HG02885 (cell line): ENCODE data around the gene ZDHHC17.
A peak's percentile ranks its signal among the peaks of the same experiment; 100 is the strongest.

Source experiments
- ATAC-seq: cut with Tn5 transposase; IDR thresholded peaks from one replicate; pipeline ENCODE4 v1.9.1; 2021; ENCODE audit warnings: mild to moderate bottlenecking; ENCODE audit not compliant: unreplicated experiment, poor library complexity

ZDHHC17 gene

DNA sequence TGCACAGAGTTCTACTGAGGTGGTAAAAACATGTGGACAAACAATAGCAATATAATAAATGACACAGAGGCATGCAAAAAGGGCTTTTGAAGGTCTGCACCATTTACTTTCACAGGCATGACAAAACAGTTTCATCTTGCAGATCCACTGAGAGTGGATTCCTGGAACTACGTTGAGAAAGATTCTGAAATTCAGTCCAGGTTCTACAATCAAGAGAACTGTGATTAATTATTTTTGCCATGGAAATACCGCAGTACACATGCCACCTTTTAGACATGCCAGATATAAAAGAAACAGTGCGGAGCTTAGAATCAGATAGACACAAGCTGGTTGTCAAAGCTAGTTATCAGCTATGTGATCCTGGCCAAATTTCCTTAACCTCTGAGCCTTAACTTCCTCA is 110.1 kb downstream of the ZDHHC17 start:
- ATAC-seq = no peak

DNA sequence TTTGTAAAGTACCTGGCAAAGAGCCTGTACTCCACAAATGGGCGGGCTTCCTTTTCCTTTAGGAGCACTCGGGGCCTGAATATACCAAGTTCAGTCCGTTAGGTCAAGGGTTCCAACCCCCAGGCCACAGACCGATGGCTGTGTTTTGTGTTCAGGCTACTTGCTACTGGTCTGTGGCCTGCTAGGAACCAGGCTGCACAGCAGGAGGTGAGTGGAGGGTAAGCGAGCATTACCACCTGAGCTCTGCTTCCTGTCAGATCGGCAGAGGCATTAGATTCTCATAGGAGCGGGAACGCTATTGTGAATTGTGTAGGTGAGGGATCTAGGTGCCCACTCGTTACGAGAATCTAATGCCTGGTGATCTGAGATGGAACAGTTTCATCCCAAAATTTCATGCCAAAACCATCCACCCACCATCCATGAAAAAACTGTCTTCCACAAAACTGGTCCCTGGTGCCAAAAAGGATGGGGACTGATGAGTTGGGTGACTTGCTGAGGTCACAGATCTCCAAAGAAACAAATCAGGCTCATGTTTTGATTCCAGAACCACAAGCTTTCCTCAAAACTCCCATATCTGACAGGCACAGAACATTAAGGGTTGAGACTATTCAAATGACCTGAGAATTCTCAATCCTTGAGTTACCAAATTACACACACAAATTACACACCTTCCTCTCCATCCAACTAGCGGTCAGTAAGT is 110.7 kb downstream of the ZDHHC17 start:
- no peak for ATAC-seq

DNA sequence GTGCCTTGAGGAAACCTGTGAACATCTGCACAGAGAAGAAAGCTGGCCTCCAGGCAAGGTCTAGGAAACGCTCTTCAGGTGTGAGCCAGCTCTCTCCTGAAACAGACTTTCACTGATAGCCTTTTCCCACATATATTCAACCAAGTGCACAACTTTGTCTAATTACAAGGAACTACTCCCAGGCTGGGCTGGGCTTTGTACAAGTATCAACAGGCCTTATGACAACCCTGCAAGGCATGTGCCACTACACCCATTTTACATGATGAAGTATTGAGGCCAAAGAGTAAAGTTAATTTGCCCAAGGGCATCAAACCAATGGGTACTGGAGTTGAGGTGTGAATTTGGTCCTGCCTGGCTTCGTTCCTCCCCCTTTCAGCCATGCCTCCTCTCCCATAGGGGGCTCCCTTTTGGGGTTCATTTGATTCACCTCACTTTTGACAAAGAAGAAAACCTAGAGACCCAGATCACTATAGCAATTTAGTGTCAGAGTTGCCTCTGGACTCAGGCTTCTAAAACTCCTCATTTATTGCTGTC is 112.8 kb downstream of the ZDHHC17 start:
- no peak for ATAC-seq

DNA sequence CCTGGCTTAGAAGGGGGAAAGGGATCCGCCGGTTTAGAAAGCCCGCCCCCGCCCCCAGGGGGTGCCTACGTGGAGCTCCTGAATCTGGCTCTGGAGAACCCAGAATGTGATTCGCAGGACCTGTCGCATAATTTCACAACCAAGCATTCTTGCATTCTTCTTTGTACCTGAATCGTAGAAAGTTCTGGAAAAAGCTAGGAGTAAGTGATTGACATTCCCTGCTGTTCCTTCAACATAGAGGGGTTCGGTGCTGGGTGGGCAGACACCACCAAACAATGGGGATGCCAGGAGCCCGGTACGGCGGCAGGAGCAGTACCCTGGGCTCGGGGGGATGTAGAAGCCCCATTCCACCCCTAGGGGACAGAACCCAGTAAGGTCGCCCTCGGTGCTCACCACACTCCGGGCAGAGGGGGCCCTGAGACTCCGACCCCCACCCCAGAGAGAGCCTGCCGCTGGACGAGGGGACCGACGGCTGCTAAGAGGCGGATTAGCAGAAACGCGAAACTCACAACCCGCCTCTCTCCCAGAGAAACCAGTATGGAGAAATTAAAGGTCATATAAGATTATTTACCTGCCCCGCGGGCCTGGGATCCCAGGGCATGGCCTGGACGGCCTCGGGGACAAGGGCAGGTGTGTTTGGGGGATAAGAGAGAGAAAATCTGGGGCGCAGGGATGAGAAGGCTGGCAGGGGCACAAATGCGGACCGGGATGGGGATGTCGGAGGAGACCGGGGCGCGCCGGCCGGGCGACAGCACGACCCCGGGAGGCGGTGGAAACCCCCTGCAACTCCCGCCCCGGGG is 114.4 kb downstream of the ZDHHC17 start:
- ATAC-seq = peak; percentile 22

DNA sequence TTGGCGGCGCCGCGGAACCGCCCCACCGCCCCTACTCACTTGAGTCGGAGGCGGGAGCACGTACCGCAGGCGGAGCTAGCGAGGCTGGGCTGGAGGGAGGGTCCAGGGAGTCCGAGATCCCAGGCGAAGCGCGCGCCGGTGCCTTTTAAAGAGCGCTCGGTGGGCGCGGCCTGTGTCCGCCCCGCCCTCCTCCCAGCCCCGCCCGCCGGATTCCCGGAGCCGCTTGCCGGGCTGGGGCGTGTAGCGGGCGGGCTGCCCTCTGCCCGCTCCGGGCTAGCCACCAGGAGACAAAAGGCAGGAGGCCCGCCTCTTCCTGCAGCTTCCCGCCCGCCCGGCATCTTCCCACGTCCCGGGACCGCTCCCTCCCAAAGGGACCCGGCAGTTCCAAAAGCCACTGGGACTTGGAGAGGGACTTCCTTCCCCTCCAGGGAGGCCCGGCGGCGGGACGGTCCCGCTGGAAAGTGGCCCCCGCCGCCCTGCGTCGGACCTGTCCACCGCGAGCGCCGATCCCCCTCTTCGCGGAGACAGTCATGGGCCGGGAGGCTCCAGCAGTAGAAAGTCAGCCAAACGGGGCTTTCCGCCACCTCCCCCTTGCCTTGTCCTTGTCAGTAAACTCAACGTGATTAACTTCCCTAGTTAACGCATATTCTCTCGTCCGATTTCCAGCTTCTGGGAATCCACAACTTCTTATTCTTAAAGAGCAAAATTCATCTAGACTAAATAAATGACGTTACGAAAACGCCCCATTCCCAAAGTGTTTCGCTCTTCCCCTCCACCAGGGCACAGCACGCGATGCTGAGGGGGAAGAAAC is 115.2 kb downstream of the ZDHHC17 start, which contains the start of gene CSRP2:
Gene CSRP2, minus strand, starts transcription at position 121 of the 811 bp plus-strand sequence. CDS start 12,759 bp downstream, outside the sequence.
- peak; percentile 92 for ATAC-seq

DNA sequence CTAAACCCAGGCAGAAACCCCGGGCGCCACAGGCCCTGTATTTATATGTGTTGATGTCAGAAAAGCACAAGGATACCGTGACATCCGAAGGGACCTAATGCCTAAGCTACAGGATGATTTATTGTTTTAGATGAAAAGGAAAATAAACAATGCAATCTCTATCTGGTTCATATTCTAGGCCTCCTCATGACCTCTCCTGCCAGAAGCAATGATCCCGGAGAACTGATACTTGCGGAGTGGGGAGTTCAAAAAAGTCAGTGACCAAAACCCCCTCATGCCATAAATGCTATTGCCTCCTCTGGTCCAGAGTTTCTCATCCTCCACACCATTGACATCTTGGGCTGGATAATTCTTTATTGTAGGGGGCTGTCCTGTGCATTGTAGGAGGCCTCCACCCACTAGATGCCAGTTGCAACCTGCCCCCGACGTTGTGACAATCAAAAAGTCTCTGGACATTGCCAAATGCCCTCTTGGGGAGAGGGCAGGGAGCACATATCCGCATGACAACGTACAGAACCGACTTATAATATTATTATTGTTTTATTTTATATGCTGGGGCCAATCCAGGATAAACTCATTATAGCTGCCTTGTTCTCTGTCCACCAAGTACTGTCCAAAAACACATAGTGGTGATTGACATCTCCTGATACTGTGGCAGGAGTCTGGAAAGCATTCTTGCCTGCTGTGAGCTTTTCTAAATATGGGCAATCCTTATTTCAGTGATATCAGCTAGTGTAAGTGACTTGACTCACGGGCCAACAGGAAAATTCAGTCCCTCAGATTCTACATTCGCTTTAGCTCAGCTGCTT is 116.0 kb downstream of the ZDHHC17 start:
- no peak for ATAC-seq

DNA sequence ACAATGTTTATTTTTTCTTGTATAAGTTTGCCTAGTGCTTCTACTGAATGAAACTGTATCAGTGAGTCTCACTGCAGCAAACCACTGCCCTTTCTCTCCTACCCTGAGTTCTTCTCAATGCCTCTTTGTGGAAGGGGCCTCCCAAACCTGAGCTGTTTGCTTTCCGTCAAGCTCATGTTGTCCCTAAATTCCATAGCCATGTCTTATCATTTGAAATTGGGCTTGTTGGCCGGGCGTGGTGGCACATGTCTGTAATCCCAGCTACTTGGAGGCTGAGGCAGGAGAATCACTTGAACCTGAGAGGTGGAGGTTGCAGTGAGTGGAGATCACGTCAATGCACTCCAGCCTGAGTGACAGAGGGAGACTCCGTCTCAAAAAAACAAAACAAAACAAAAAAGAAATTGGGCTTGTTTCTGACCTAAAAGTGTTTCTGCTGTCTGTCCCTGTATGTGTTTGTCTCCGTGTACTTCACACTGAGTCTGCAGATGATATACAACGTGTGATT is 116.7 kb downstream of the ZDHHC17 start:
- no peak for ATAC-seq

DNA sequence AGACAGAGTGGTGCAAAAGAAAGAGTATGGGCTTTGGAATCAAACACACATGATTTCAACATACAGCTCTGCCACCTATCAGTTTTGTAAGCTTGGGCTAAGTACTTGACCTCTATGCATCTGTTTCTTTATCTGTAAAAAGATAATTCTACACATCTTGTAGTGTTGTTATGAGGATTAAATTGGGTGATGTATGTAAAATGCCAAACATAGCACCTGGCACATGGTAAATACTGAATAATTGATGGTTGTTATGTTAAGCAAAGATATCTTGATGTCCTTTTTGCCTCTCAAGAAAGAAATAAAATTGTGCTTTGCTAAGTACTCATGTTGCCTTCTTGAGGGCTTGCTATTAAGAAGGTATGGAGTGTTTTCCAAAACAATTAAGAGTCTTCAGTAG is 117.2 kb downstream of the ZDHHC17 start:
- no peak for ATAC-seq

DNA sequence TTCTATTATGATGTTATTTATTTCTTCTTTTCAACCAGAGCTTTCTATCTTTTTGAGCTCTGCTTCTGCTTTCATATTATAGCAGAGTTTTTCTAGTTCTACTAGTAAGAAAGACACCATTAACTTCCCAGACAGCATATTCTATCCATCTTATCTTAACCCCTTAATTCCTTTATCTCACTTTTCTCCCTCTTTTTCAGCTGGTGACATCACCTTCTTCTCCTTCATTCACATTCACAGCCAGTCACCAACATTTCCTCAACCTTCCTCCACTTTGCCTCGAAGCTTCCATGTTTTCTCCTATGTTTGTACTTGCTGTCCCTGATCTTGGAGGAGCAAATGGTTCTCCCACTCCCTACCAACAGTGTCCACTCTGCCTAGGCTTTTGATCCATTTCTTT is 118.5 kb downstream of the ZDHHC17 start:
- ATAC-seq = no peak

DNA sequence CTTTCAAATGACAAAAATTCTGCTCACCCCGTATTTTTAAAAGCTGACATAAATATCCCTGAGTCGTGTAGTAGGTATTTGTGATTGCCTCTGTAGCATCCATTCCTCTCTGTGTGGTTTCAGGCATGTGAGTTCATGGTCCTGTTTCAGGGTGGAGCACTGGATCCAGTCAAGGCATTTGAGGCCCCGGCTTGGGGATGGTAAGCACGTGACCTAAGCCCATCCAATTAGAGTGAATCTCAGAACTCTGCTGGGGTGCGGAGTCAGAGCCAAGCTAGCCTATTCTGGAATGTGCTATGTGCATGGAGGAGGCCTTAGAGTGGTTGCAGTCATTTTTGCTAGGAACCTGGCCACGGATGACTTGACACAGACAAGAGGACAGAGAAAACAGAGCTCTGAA is 119.2 kb downstream of the ZDHHC17 start:
- no peak for ATAC-seq

DNA sequence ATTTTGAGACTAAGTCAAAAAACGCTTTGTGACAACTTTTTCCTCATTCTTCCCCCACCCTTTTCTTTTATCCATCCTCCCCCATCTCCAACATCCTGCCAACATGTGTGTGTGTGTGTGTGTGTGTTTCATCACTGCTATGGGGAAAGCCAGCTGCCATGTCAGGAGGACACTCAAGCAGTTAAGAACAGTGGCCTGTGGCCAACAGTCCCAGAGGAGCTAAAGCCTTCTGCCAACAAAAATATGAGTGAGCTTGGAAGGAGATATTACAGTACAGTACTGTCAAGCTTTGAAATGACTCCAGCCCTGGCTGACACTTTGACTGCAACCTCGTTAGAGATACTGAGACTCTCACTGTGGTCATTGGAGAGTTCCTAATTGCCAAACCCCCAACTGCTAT is 119.9 kb downstream of the ZDHHC17 start:
- ATAC-seq = no peak

DNA sequence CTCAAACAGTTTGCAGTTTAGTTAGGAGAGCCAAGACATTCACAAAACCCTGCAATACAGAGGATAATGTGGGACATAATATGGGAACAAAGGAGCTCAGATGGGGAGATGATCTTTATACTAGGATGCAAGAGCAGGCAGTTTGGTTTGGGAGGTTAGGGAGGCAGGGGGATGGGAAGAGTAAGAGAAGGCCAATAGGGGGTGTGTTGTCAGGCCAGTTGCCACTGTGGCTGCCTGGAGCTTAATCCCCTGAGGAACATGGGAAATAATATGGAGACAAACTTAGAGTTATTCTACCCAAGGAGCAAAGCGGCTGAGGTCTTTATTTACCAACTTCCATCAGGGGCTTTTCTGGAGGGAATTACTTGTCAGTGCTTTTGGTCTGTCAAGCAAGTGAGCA is 124.9 kb downstream of the ZDHHC17 start:
- ATAC-seq = no peak

DNA sequence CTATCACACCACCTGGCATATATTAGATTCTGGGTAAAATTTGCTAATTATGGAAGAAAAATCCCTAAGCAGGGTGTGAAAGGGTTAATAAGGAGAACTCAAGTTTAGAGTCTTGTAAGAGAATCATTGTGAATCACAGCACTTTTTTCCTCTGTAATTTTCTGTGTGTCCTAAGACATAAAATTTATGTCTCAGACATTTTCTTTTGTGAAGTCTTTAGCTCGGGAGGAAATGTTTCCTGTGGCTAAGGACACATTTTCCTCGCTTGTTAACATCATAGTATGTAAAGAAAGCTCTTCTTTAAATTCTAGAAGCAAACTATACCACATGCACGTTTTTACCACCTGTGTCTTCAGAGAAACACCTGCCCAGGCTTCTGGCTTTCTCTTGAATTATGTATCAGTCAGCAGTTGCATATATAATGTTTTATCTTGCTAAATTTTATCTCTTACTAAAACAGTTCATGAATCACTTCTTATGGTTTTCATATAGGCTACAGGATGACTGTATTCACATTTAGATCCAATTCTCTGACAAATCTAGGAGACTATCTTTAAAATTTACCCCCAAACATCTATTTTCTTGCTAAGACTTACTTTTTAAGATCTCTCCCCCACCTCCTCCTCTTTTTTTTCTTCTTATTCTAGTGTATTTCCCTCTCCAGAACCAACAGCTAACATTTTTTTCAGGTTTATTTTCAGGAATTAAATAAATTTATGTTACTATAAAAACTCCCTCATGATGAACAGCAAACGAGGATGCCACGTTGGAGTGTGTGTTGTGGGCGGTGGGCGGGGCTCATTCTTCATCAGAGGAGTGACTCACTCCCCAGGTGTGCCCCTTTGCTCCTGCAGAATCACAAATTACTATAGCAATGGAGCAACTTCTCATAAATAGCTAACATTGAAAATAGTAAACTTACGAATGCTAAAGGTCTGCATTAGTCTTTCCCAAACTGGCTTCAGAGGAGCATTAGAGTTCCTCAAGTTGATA is 126.5 kb downstream of the ZDHHC17 start:
- ATAC-seq = no peak

DNA sequence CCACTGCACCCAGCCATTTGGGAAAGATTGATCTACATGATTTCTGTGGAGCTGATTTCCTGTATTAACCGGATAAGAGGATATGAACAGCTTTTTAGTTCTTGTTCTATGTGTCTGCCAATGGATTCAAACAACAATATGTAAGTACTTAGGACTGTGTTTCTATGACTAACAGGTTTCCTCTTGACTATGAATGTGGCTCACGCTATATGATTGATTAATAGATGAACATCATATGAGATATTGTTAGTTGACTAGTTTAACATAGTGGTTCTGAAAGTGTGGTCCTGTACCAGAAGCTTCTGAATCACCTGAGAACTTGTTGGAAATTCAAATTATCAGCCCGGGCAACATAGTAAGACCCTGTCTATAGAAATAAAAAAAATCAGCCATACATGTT is 127.7 kb downstream of the ZDHHC17 start:
- ATAC-seq = no peak

DNA sequence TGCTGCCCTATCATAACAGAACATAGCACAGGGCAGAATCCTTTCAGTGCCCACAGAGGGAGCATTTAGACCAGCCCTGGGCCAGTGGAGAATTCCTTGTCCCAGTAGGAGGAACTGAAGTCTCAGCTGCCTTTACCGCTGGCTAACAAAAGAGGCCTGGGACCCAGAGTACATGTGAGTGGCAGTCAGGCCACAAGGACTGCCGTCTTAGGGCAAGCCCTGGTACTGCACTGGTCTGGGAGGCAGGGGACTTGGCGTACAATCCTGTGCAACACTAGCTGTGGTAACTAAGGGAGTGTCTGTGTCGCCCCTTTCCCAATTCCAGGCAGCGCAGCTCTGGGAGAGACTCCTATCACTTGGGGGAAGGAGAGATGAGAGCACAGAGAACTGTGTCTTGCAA is 131.9 kb downstream of the ZDHHC17 start:
- no peak for ATAC-seq

DNA sequence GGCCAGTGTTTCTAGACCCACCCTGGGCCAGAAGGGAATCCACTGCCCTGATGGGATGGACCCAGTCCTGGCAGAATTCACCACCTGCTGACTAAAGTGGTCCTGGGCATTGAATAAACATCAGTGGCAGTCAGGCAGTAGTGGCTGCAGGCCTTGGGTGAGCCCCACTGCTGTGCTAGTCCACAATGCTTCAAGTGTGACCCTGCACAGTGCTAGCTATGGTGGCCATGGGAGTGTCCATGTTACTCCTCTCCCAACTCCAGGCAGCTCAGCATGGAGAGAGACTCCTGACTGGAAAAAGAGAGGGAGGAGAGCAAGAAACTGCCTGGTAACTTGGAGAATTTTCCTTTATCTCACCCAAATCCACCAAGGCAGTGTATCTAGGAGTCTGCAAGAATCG is 132.4 kb downstream of the ZDHHC17 start:
- no peak for ATAC-seq

DNA sequence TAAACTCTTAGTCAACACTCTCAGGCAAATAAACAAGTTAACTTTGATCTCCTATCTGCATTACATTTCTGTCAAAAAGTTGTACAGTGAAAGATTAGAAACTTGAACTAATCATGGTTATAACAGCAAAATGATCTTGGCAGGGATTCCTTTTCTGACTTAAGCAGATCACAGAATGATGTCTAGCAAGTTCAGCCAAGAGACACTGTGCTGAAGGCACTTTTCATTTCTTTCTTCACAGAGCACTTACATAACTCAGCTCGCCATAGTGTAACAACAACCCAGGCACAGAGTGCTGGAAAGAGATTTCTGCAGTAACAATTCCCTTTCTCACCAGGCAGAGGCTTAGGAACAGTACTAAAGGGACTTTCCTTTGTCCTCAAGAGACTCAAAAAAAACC is 134.5 kb downstream of the ZDHHC17 start:
- no peak for ATAC-seq

DNA sequence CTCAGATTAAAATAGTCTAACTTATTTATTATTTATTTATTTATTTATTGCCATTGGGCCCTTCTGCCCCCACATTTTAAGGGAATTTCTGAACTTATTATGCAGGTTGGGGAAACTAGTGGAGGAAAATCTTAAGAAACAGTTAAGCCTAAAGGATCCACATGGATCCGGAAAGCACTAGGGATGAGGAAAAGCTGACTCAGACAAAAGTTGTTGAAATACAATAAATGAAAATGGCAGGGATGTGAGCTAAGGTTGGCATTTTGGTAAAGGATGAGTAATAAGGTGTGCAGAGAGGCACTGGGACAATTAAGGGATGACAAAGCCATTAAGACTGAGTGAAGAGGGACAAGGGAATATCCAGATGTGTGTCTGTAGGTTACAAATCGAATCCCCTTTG is 135.6 kb downstream of the ZDHHC17 start:
- no peak for ATAC-seq
